ENCODE results near the gene TLK2.
"Not testable (repeated sequence)": the region's sequence is repeated elsewhere in the genome, so short reads cannot be mapped to it uniquely, and the experiment has no call there.

TLK2 gene

DNA sequence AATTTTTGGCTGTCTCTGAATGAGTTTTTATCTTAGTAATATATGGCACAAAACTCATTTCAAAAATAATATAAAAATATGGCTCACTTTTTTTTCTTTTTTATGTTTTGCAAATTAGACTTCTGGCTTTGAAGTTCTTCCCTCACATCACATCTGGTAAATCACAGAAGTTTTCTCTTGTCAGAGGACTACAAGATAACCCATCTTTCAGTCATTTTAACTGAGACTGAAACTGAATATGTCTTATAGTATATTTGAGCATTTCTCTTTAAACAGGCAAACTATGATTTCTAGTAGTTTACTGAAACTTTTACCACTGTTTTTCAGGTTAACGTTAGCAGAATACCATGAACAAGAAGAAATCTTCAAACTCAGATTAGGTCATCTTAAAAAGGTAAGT lies 97.8 kb downstream of the TLK2 start:
- no peaks in the 10 kb centered on the region for H3K4me1 ChIP-seq (ENCODE audit: control insufficient read depth in 1 of 2, insufficient read depth in 2 of 2, low read length in 2 of 2)
- no peak overlapping the region for H3K27ac ChIP-seq (ENCODE audit: low read depth, low read length)
- H3K9ac ChIP-seq (ENCODE audit: low read depth in 1 of 2, low read length in 2 of 2): no peak overlapping the region
- peaks cover 21 to 37% of the 10 kb centered on the region in 2 donors for H3K36me3 ChIP-seq (ENCODE audit: control insufficient read depth in 1 of 2, insufficient read depth in 2 of 2, low read length in 2 of 2)
- H3K27me3 ChIP-seq (ENCODE audit: control insufficient read depth in 1 of 2, insufficient read depth in 2 of 2, low read length in 2 of 2): no peaks in the 10 kb centered on the region
- no peak overlapping the region for H3K4me3 ChIP-seq (ENCODE audit: low read depth in 1 of 2, low read length in 2 of 2)
- H3K9me3 ChIP-seq (ENCODE audit: control insufficient read depth in 1 of 2, low read length in 2 of 2): no peaks in the 10 kb centered on the region

DNA sequence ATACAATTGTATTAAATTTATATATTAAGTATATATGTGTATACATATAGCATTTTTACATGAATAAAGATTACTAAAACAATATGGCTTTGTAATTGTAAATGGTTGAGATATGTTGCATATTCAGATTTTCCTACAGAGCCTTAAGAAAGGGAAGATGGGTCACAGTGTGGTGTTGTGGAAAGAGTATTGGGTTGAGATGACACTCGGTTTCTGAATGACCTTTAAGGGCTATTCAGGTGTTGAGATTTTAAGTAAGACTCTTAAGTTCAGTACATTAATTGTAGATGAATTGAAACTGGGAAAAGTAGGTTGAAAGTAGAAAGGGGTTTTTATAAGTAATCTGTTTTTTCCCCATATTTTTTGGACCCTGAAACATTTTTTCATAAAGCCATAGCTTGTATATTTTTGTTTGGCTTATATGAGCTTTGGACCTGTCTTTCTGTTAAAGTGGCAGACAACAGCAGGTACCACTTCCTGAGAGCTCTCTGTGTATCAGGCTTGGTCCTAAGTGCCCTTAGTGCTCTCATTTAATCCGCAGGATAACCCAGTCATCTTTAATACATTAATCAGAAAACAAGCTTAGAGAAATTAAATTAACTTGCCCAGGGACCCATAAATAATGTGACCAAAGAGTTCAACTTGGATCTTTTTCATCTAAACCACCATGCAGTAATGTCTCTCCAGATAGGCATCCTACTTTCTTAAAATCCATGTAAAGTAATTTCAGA lies 100.3 kb downstream of the TLK2 start:
- no peaks in the 10 kb centered on the region for H3K4me1 ChIP-seq (ENCODE audit: control insufficient read depth in 1 of 2, insufficient read depth in 2 of 2, low read length in 2 of 2)
- no peaks in the 10 kb centered on the region for H3K27me3 ChIP-seq (ENCODE audit: control insufficient read depth in 1 of 2, insufficient read depth in 2 of 2, low read length in 2 of 2)
- peaks cover 24 to 37% of the 10 kb centered on the region in 2 donors for H3K36me3 ChIP-seq (ENCODE audit: control insufficient read depth in 1 of 2, insufficient read depth in 2 of 2, low read length in 2 of 2)
- no peaks in the 10 kb centered on the region for H3K9me3 ChIP-seq (ENCODE audit: control insufficient read depth in 1 of 2, low read length in 2 of 2)
- no peak overlapping the region for H3K4me3 ChIP-seq (ENCODE audit: low read depth in 1 of 2, low read length in 2 of 2)
- no peak overlapping the region for H3K27ac ChIP-seq (ENCODE audit: low read depth, low read length)
- no peak overlapping the region for H3K9ac ChIP-seq (ENCODE audit: low read depth in 1 of 2, low read length in 2 of 2)

- Histone ChIP-seq H3K4me3 (ENCODE audit: low read depth in 1 of 2, low read length in 2 of 2) (no peak overlapping the region), H3K27me3 (ENCODE audit: control insufficient read depth in 1 of 2, insufficient read depth in 2 of 2, low read length in 2 of 2) (no peaks in the 10 kb centered on the region), H3K4me1 (ENCODE audit: control insufficient read depth in 1 of 2, insufficient read depth in 2 of 2, low read length in 2 of 2) (no peaks in the 10 kb centered on the region), H3K9me3 (ENCODE audit: control insufficient read depth in 1 of 2, low read length in 2 of 2) (no peaks in the 10 kb centered on the region), H3K9ac (ENCODE audit: low read depth in 1 of 2, low read length in 2 of 2) (no peak overlapping the region), H3K36me3 (ENCODE audit: control insufficient read depth in 1 of 2, insufficient read depth in 2 of 2, low read length in 2 of 2) (peaks cover 25 to 28% of the 10 kb centered on the region in 2 donors), H3K27ac (ENCODE audit: low read depth, low read length) (no peak overlapping the region)
Observed at GRCh38 chr17:62580947-62581346, 102.3 kb downstream of the TLK2 start.

GRCh38 chr17:62581764-62582163 lies 103.1 kb downstream of the TLK2 start:
- H3K9ac ChIP-seq (ENCODE audit: low read depth in 1 of 2, low read length in 2 of 2): no peak overlapping the region
- no peak overlapping the region for H3K27ac ChIP-seq (ENCODE audit: low read depth, low read length)
- no peak overlapping the region for H3K4me3 ChIP-seq (ENCODE audit: low read depth in 1 of 2, low read length in 2 of 2)
- peaks cover 27 to 28% of the 10 kb centered on the region in 2 donors for H3K36me3 ChIP-seq (ENCODE audit: control insufficient read depth in 1 of 2, insufficient read depth in 2 of 2, low read length in 2 of 2)
- no peaks in the 10 kb centered on the region for H3K4me1 ChIP-seq (ENCODE audit: control insufficient read depth in 1 of 2, insufficient read depth in 2 of 2, low read length in 2 of 2)
- H3K9me3 ChIP-seq (ENCODE audit: control insufficient read depth in 1 of 2, low read length in 2 of 2): no peaks in the 10 kb centered on the region
- H3K27me3 ChIP-seq (ENCODE audit: control insufficient read depth in 1 of 2, insufficient read depth in 2 of 2, low read length in 2 of 2): no peaks in the 10 kb centered on the region

- H3K27ac ChIP-seq (ENCODE audit: low read depth, low read length): no peak overlapping the region
- no peaks in the 10 kb centered on the region for H3K4me1 ChIP-seq (ENCODE audit: control insufficient read depth in 1 of 2, insufficient read depth in 2 of 2, low read length in 2 of 2)
- H3K4me3 ChIP-seq (ENCODE audit: low read depth in 1 of 2, low read length in 2 of 2): no peak overlapping the region
- peaks cover 31 to 41% of the 10 kb centered on the region in 2 donors for H3K36me3 ChIP-seq (ENCODE audit: control insufficient read depth in 1 of 2, insufficient read depth in 2 of 2, low read length in 2 of 2)
- H3K9ac ChIP-seq (ENCODE audit: low read depth in 1 of 2, low read length in 2 of 2): no peak overlapping the region
- H3K27me3 ChIP-seq (ENCODE audit: control insufficient read depth in 1 of 2, insufficient read depth in 2 of 2, low read length in 2 of 2): no peaks in the 10 kb centered on the region
- H3K9me3 ChIP-seq (ENCODE audit: control insufficient read depth in 1 of 2, low read length in 2 of 2): no peaks in the 10 kb centered on the region
Observed at GRCh38 chr17:62587554-62587953, 108.9 kb downstream of the TLK2 start.

GRCh38 chr17:62588109-62588508 lies 109.5 kb downstream of the TLK2 start:
- Histone ChIP-seq H3K36me3 (ENCODE audit: control insufficient read depth in 1 of 2, insufficient read depth in 2 of 2, low read length in 2 of 2) (peaks cover 30 to 41% of the 10 kb centered on the region in 2 donors), H3K4me1 (ENCODE audit: control insufficient read depth in 1 of 2, insufficient read depth in 2 of 2, low read length in 2 of 2) (no peaks in the 10 kb centered on the region), H3K27me3 (ENCODE audit: control insufficient read depth in 1 of 2, insufficient read depth in 2 of 2, low read length in 2 of 2) (no peaks in the 10 kb centered on the region), H3K27ac (ENCODE audit: low read depth, low read length) (no peak overlapping the region), H3K4me3 (ENCODE audit: low read depth in 1 of 2, low read length in 2 of 2) (no peak overlapping the region), H3K9me3 (ENCODE audit: control insufficient read depth in 1 of 2, low read length in 2 of 2) (no peaks in the 10 kb centered on the region), H3K9ac (ENCODE audit: low read depth in 1 of 2, low read length in 2 of 2) (no peak overlapping the region)

- no peaks in the 10 kb centered on the region for H3K9me3 ChIP-seq (ENCODE audit: control insufficient read depth in 1 of 2, low read length in 2 of 2)
- H3K27me3 ChIP-seq (ENCODE audit: control insufficient read depth in 1 of 2, insufficient read depth in 2 of 2, low read length in 2 of 2): no peaks in the 10 kb centered on the region
- no peak overlapping the region for H3K9ac ChIP-seq (ENCODE audit: low read depth in 1 of 2, low read length in 2 of 2)
- no peak overlapping the region for H3K4me3 ChIP-seq (ENCODE audit: low read depth in 1 of 2, low read length in 2 of 2)
- peaks cover 21 to 43% of the 10 kb centered on the region in 2 donors for H3K36me3 ChIP-seq (ENCODE audit: control insufficient read depth in 1 of 2, insufficient read depth in 2 of 2, low read length in 2 of 2)
- no peaks in the 10 kb centered on the region for H3K4me1 ChIP-seq (ENCODE audit: control insufficient read depth in 1 of 2, insufficient read depth in 2 of 2, low read length in 2 of 2)
- no peak overlapping the region for H3K27ac ChIP-seq (ENCODE audit: low read depth, low read length)
Observed at GRCh38 chr17:62591333-62591732, 112.7 kb downstream of the TLK2 start.

- not testable (repeated sequence) for H3K4me3 ChIP-seq (ENCODE audit: low read depth in 1 of 2, low read length in 2 of 2); H3K27me3 ChIP-seq (ENCODE audit: control insufficient read depth in 1 of 2, insufficient read depth in 2 of 2, low read length in 2 of 2); H3K27ac ChIP-seq (ENCODE audit: low read depth, low read length); H3K9ac ChIP-seq (ENCODE audit: low read depth in 1 of 2, low read length in 2 of 2); H3K9me3 ChIP-seq (ENCODE audit: control insufficient read depth in 1 of 2, low read length in 2 of 2); H3K4me1 ChIP-seq (ENCODE audit: control insufficient read depth in 1 of 2, insufficient read depth in 2 of 2, low read length in 2 of 2)
- H3K36me3 ChIP-seq (ENCODE audit: control insufficient read depth in 1 of 2, insufficient read depth in 2 of 2, low read length in 2 of 2): peaks cover 22 to 44% of the 10 kb centered on the region in 2 donors
Observed at GRCh38 chr17:62591822-62592221, 113.2 kb downstream of the TLK2 start.

GRCh38 chr17:62592341-62593099 lies 113.9 kb downstream of the TLK2 start:
- Histone ChIP-seq H3K36me3 (ENCODE audit: control insufficient read depth in 1 of 2, insufficient read depth in 2 of 2, low read length in 2 of 2) (peaks cover 24 to 45% of the 10 kb centered on the region in 2 donors), H3K27me3 (ENCODE audit: control insufficient read depth in 1 of 2, insufficient read depth in 2 of 2, low read length in 2 of 2) (no peaks in the 10 kb centered on the region), H3K9ac (ENCODE audit: low read depth in 1 of 2, low read length in 2 of 2) (no peak overlapping the region), H3K4me3 (ENCODE audit: low read depth in 1 of 2, low read length in 2 of 2) (no peak overlapping the region), H3K4me1 (ENCODE audit: control insufficient read depth in 1 of 2, insufficient read depth in 2 of 2, low read length in 2 of 2) (no peaks in the 10 kb centered on the region), H3K27ac (ENCODE audit: low read depth, low read length) (no peak overlapping the region), H3K9me3 (ENCODE audit: control insufficient read depth in 1 of 2, low read length in 2 of 2) (no peaks in the 10 kb centered on the region)

- H3K9me3 ChIP-seq (ENCODE audit: control insufficient read depth in 1 of 2, low read length in 2 of 2): no peaks in the 10 kb centered on the region
- no peak overlapping the region for H3K9ac ChIP-seq (ENCODE audit: low read depth in 1 of 2, low read length in 2 of 2)
- H3K27ac ChIP-seq (ENCODE audit: low read depth, low read length): no peak overlapping the region
- H3K4me1 ChIP-seq (ENCODE audit: control insufficient read depth in 1 of 2, insufficient read depth in 2 of 2, low read length in 2 of 2): no peaks in the 10 kb centered on the region
- no peaks in the 10 kb centered on the region for H3K27me3 ChIP-seq (ENCODE audit: control insufficient read depth in 1 of 2, insufficient read depth in 2 of 2, low read length in 2 of 2)
- no peak overlapping the region for H3K4me3 ChIP-seq (ENCODE audit: low read depth in 1 of 2, low read length in 2 of 2)
- H3K36me3 ChIP-seq (ENCODE audit: control insufficient read depth in 1 of 2, insufficient read depth in 2 of 2, low read length in 2 of 2): peaks cover 29 to 57% of the 10 kb centered on the region in 2 donors
Observed at GRCh38 chr17:62595484-62595883, 116.9 kb downstream of the TLK2 start.
